VCaP (cell line): ENCODE measurements around the gene DGKE.
A peak's percentile ranks its signal among the peaks of the same experiment; 100 is the strongest.

Source experiments
- H3K27ac ChIP-seq: fragments of 450-650 bp; 2 replicates; pipeline ENCODE4 v1.5.1; 2017
- CTCF ChIP-seq: fragments of 450-650 bp; conservative IDR thresholded peaks from 2 replicates; pipeline ENCODE4 v1.5.1; 2017; ENCODE audit warnings: mild to moderate bottlenecking, moderate library complexity

The DGKE gene

GRCh38 chr17:56807723-56808122 is 26.2 kb upstream of the DGKE start:
- peak overlapping the region; percentile 84 for H3K27ac ChIP-seq
- TF ChIP-seq CTCF, result no peak

DNA sequence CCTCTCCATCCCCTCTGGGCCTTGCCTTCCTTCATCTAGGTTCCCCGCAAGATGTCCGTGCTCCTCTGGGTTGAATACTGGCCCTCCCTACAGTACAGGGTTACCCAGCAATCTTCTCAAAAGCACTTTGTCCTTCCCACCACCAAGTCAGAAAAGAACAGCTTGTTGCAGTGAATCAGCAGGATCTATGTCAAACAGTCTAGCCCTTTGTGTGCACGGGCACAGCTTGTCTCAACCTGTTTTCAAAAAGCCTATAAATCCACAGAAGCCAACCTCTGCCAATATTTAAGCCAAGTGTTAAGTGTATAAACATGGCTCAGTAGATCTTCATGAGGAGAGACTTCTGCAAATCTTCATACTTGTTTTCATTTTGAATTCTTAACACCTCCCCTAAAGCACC is 25.4 kb upstream of the DGKE start:
- peak overlapping the region; percentile 84 for H3K27ac ChIP-seq
- no peak for TF ChIP-seq CTCF

- TF ChIP-seq CTCF, result no peak
- peak overlapping the region; percentile 84 for H3K27ac ChIP-seq
Observed at GRCh38 chr17:56809106-56809819, 24.7 kb upstream of the DGKE start.

GRCh38 chr17:56809820-56810179 is 24.2 kb upstream of the DGKE start:
- peak overlapping the region; percentile 84 for H3K27ac ChIP-seq
- TF ChIP-seq CTCF, result no peak

DNA sequence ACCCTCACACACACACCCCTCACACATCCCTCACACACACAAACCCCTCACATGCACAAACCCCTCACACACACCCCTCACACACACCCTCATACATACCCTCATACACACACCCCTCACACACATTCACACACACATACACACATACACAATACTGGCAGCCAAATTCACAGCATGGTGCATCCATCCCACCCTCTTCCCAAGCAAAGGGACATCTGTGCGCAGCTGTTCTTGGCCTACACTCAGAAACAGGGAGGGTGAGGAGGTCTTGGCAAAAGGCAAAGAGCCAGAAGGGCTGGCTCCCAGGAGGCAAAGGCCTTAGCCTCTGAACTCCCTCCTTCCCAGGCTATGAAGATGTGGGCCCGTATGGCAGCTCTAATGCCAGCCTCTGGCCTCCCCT is 23.6 kb upstream of the DGKE start:
- TF ChIP-seq CTCF, result no peak

DNA sequence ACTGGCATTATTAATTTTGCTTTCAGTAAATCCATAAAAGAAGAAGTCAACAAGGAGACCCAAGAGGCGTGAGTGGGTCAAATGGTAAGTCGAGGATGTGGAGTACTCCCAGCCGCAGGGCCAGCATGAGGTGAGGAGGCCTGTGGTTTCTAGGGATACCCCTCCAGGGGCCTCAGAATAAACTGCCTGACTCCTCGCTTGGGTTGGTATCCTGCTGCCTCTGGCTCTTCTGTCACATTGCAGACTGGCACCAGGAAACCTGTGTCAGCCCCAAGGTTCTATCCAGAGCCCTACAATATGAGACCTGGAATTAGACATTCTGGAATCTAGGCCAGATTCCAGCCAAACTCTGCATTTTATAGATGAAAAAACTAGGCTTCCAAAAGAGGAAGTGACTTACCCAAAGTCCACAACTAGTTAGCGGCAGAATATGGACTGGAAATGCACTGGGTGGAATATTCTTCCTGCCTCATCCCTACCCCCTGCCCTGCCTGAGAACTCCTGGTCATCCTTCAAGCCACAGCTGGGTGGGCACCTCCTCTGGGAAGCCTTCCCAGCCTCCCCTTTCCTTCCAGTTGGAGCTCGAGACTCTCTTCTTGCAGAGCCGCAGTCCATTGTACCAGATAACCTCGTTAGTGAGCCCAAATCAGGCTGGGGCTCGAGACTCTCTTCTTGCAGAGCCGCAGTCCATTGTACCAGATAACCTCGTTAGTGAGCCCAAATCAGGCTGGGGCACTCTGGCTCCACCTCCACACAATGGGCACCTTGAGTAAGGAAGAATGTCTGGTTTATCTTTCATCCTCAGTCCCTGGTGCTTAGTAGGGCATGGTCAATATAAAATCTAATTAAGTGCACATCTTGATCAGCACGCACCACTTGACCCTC is 22.8 kb upstream of the DGKE start:
- TF ChIP-seq CTCF, result no peak
- H3K27ac ChIP-seq, result peak overlapping the region; percentile 84; the same call in 1 of the 2 replicates

More for the DNA sequence above, 23.6 kb upstream of the DGKE start:
- H3K27ac ChIP-seq, result peak overlapping the region; percentile 84; the same call in 1 of the 2 replicates

- TF ChIP-seq CTCF, result no peak
- no peak overlapping the region for H3K27ac ChIP-seq
Observed at GRCh38 chr17:56812901-56813388, 21.0 kb upstream of the DGKE start.
